Tibial nerve (tissue), 4 donors: ENCODE measurements around the gene HAX1.

ENCODE experiments used
- EP300 ChIP-seq, 2 donors: sonication (generic); formaldehyde crosslinking; IDR thresholded peaks; one replicate each; pipeline ENCODE4 v1.6.1; 2017; ENCODE audit warnings: antibody characterized with exemption in 2 of 2, mild to moderate bottlenecking in 1 of 2
- POLR2A ChIP-seq, 2 donors: fragments of 450-650 bp; IDR thresholded peaks; one replicate each; pipeline ENCODE4 v1.6.1; 2017; ENCODE audit warnings: antibody characterized with exemption in 2 of 2, mild to moderate bottlenecking in 2 of 2, moderate library complexity in 2 of 2
- TF ChIP-seq, protein P1 (sequence below), 5 experiments: fragments of 200-600 bp in 3 of 5; fragments of 450-650 bp in 2 of 5; sonication (generic) in 3 of 5; IDR thresholded peaks; one replicate each; pipeline ENCODE4 v1.5.1; 2016 to 2019; ENCODE audit warnings: antibody characterized with exemption in 5 of 5, mild to moderate bottlenecking in 3 of 5, moderate library complexity in 2 of 5

DNA sequence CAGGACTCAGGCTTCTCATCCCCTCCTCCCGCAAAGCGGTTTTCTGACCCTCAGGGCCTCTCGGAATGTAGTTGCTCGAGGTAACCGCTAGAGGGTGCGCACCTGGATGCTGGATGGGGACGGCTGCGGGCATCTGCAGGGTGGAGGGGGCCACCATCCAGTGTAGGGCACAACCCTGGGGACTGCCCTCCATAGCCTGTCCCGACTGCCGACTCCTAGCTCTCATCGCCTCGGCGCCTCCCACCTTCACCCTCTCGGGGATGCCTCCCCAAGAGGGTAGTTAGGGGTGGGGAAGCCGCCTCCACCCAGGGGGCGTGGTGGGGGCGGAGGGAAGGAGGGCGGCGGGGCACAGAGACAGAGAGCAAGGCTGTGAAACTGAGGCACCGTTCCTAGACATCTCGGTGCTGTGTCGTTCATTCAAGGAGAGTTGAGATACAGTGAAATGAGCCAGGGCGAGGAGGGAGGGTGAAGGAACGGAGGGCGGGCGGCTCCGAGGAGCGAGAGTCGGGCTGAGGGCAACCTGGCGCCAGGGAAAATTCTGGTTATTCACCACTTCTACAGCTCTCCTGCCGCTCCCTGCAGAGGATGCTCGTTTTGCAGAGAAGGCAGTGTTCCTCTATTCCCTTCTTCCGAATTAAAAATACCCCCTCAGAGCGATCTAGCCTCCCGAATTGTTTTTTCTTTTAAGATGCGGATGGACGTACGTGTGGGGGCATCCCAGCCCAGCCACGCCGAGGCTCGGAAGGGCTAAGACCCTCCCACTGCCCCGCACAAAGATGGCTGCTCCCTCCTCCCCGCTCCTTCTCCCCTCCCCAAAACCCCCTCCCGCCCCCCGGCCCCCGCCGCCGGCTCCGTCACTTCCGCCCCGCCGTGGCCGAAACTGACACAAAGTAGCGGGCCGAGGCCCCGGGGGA, 52.5 kb downstream of the HAX1 start, which contains the start of gene ATP8B2:
- TF ChIP-seq POLR2A (IDR thresholded peaks at IDR 0.05) (no peak), EP300 (IDR thresholded peaks at IDR 0.05) (peak in 1 of 2 donors; percentile 37)
- TF ChIP-seq, protein P1, sequence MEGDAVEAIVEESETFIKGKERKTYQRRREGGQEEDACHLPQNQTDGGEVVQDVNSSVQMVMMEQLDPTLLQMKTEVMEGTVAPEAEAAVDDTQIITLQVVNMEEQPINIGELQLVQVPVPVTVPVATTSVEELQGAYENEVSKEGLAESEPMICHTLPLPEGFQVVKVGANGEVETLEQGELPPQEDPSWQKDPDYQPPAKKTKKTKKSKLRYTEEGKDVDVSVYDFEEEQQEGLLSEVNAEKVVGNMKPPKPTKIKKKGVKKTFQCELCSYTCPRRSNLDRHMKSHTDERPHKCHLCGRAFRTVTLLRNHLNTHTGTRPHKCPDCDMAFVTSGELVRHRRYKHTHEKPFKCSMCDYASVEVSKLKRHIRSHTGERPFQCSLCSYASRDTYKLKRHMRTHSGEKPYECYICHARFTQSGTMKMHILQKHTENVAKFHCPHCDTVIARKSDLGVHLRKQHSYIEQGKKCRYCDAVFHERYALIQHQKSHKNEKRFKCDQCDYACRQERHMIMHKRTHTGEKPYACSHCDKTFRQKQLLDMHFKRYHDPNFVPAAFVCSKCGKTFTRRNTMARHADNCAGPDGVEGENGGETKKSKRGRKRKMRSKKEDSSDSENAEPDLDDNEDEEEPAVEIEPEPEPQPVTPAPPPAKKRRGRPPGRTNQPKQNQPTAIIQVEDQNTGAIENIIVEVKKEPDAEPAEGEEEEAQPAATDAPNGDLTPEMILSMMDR (IDR thresholded peaks at IDR 0.05): peak; percentile 89 to 95 (median 91)
